ENCODE data around the gene PATL2.

Gene PATL2

GRCh38 chr15:44719293-44719999, 8.3 kb upstream of the PATL2 start:
- peak; percentile 45 for FAIRE-seq
- no peak for DNase-seq (ENCODE audit: insufficient read length, low spot score)
- no peak; the same call in 1 of the 2 replicates for TF ChIP-seq TAF1 (IDR thresholded peaks at IDR 0.05; ENCODE audit: low read depth, low read length)
- no peak for TF ChIP-seq PAX5 (IDR thresholded peaks at IDR 0.05; ENCODE audit: insufficient read depth, low read length, severe bottlenecking)
- TF ChIP-seq SPI1 (IDR thresholded peaks at IDR 0.05; ENCODE audit: low read depth, low read length) = 0 out of 2 replicates have a peak, but pooled peaks have one; percentile 12
- peak; percentile 86 for TF ChIP-seq POU2F2 (IDR thresholded peaks at IDR 0.05; ENCODE audit: low read depth, low read length)
- TF ChIP-seq POLR2AphosphoS5 (IDR thresholded peaks at IDR 0.05; ENCODE audit: low read depth, low read length) = peak; percentile 98
- TF ChIP-seq POLR2A (IDR thresholded peaks at IDR 0.05; ENCODE audit: low read depth, low read length) = peak; percentile 98

GRCh38 chr15:44718927-44719292, 7.8 kb upstream of the PATL2 start:
- TF ChIP-seq SPI1 (IDR thresholded peaks at IDR 0.05; ENCODE audit: low read depth, low read length) (no peak), PAX5 (IDR thresholded peaks at IDR 0.05; ENCODE audit: insufficient read depth, low read length, severe bottlenecking) (no peak), POLR2AphosphoS5 (IDR thresholded peaks at IDR 0.05; ENCODE audit: low read depth, low read length) (peak; percentile 23; the same call in 1 of the 2 replicates), TAF1 (IDR thresholded peaks at IDR 0.05; ENCODE audit: low read depth, low read length) (no peak), POU2F2 (IDR thresholded peaks at IDR 0.05; ENCODE audit: low read depth, low read length) (no peak), POLR2A (IDR thresholded peaks at IDR 0.05; ENCODE audit: low read depth, low read length) (peak; percentile 72)
- no peak for FAIRE-seq
- no peak for DNase-seq (ENCODE audit: insufficient read length, low spot score)

- DNase-seq (ENCODE audit: insufficient read length, low spot score) = no peak
- TF ChIP-seq SPI1 (IDR thresholded peaks at IDR 0.05; ENCODE audit: low read depth, low read length) = no peak
- no peak for TF ChIP-seq POU2F2 (IDR thresholded peaks at IDR 0.05; ENCODE audit: low read depth, low read length)
- no peak; the same call in 1 of the 2 replicates for TF ChIP-seq POLR2A (IDR thresholded peaks at IDR 0.05; ENCODE audit: low read depth, low read length)
- TF ChIP-seq POLR2AphosphoS5 (IDR thresholded peaks at IDR 0.05; ENCODE audit: low read depth, low read length) = peak; percentile 66; the same call in 1 of the 2 replicates
- no peak for FAIRE-seq
Measured at GRCh38 chr15:44718180-44718926, 7.2 kb upstream of the PATL2 start.

- no peak for DNase-seq (ENCODE audit: insufficient read length, low spot score)
- FAIRE-seq = no peak
- no peak for TF ChIP-seq TAF1 (IDR thresholded peaks at IDR 0.05; ENCODE audit: low read depth, low read length)
- TF ChIP-seq SPI1 (IDR thresholded peaks at IDR 0.05; ENCODE audit: low read depth, low read length) = no peak
- TF ChIP-seq PAX5 (IDR thresholded peaks at IDR 0.05; ENCODE audit: insufficient read depth, low read length, severe bottlenecking) = no peak
- TF ChIP-seq POU2F2 (IDR thresholded peaks at IDR 0.05; ENCODE audit: low read depth, low read length) = no peak
- peak; percentile 58 for TF ChIP-seq POLR2A (IDR thresholded peaks at IDR 0.05; ENCODE audit: low read depth, low read length)
- peak; percentile 77; the same call in 1 of the 2 replicates for TF ChIP-seq POLR2AphosphoS5 (IDR thresholded peaks at IDR 0.05; ENCODE audit: low read depth, low read length)
Measured at GRCh38 chr15:44716983-44717602, 6.0 kb upstream of the PATL2 start.

- no peak for FAIRE-seq
Measured at GRCh38 chr15:44715797-44716334, 4.7 kb upstream of the PATL2 start.

GRCh38 chr15:44715142-44715796, 4.1 kb upstream of the PATL2 start:
- DNase-seq (ENCODE audit: insufficient read length, low spot score) (no peak), FAIRE-seq (no peak)
- no peak for TF ChIP-seq POU2F2 (IDR thresholded peaks at IDR 0.05; ENCODE audit: low read depth, low read length)
- 0 out of 2 replicates have a peak, but pooled peaks have one; percentile 8 for TF ChIP-seq TAF1 (IDR thresholded peaks at IDR 0.05; ENCODE audit: low read depth, low read length)
- TF ChIP-seq POLR2AphosphoS5 (IDR thresholded peaks at IDR 0.05; ENCODE audit: low read depth, low read length) = peak; percentile 31
- no peak for TF ChIP-seq SPI1 (IDR thresholded peaks at IDR 0.05; ENCODE audit: low read depth, low read length)
- no peak for TF ChIP-seq PAX5 (IDR thresholded peaks at IDR 0.05; ENCODE audit: insufficient read depth, low read length, severe bottlenecking)
- peak; percentile 86 for TF ChIP-seq POLR2A (IDR thresholded peaks at IDR 0.05; ENCODE audit: low read depth, low read length)

More at GRCh38 chr15:44715797-44716334, 4.7 kb upstream of the PATL2 start:
- DNase-seq (ENCODE audit: insufficient read length, low spot score) = no peak
- TF ChIP-seq TAF1 (IDR thresholded peaks at IDR 0.05; ENCODE audit: low read depth, low read length) = 0 out of 2 replicates have a peak, but pooled peaks have one; percentile 7
- TF ChIP-seq SPI1 (IDR thresholded peaks at IDR 0.05; ENCODE audit: low read depth, low read length) = no peak
- peak; percentile 14 for TF ChIP-seq POLR2A (IDR thresholded peaks at IDR 0.05; ENCODE audit: low read depth, low read length)
- TF ChIP-seq PAX5 (IDR thresholded peaks at IDR 0.05; ENCODE audit: insufficient read depth, low read length, severe bottlenecking) = no peak
- TF ChIP-seq POLR2AphosphoS5 (IDR thresholded peaks at IDR 0.05; ENCODE audit: low read depth, low read length) = peak; percentile 78; the same call in 1 of the 2 replicates
- no peak; the same call in 1 of the 2 replicates for TF ChIP-seq POU2F2 (IDR thresholded peaks at IDR 0.05; ENCODE audit: low read depth, low read length)

- no peak for TF ChIP-seq TAF1 (IDR thresholded peaks at IDR 0.05; ENCODE audit: low read depth, low read length)
- TF ChIP-seq PAX5 (IDR thresholded peaks at IDR 0.05; ENCODE audit: insufficient read depth, low read length, severe bottlenecking) = no peak
- peak; percentile 67 for TF ChIP-seq POLR2AphosphoS5 (IDR thresholded peaks at IDR 0.05; ENCODE audit: low read depth, low read length)
- TF ChIP-seq POLR2A (IDR thresholded peaks at IDR 0.05; ENCODE audit: low read depth, low read length) = peak; percentile 14; the same call in 1 of the 2 replicates
- TF ChIP-seq POU2F2 (IDR thresholded peaks at IDR 0.05; ENCODE audit: low read depth, low read length) = no peak
- no peak for TF ChIP-seq SPI1 (IDR thresholded peaks at IDR 0.05; ENCODE audit: low read depth, low read length)
- no peak for FAIRE-seq
Measured at GRCh38 chr15:44713006-44713966, 2.2 kb upstream of the PATL2 start.

More at GRCh38 chr15:44713006-44713966, 2.2 kb upstream of the PATL2 start:
- no peak for DNase-seq (ENCODE audit: insufficient read length, low spot score)

All from GM12891 (cell line).